ENCODE results near the gene BRIP1. TPM values are rescaled to one million over a fixed set of nuclear protein-coding genes. Genes with fewer than 3 reads are reported as not detected.
"Not testable (repeated sequence)": the region's sequence is repeated elsewhere in the genome, so short reads cannot be mapped to it uniquely, and the experiment has no call there.

Gene BRIP1
- polyA plus RNA-seq, 12 donors: 2.6 to 9.3 (median 4.8) TPM; not detected in 1

- DNase-seq: no peak
Observed at GRCh38 chr17:61699032-61699431, 164.3 kb downstream of the BRIP1 start.

- no peak for DNase-seq
Observed at GRCh38 chr17:61698244-61698643, 165.1 kb downstream of the BRIP1 start.

GRCh38 chr17:61695779-61696337 lies 167.5 kb downstream of the BRIP1 start:
- no peak for DNase-seq

- no peak for DNase-seq
Observed at GRCh38 chr17:61694095-61694494, 169.2 kb downstream of the BRIP1 start.

- DNase-seq: no peak
Observed at GRCh38 chr17:61689610-61690180, 173.6 kb downstream of the BRIP1 start.

- DNase-seq: no peak
Observed at GRCh38 chr17:61687769-61688168, 175.6 kb downstream of the BRIP1 start.

GRCh38 chr17:61686113-61686512 lies 177.2 kb downstream of the BRIP1 start:
- DNase-seq: no peak

GRCh38 chr17:61684818-61685217 lies 178.5 kb downstream of the BRIP1 start:
- no peak for DNase-seq

GRCh38 chr17:61684172-61684571 lies 179.2 kb downstream of the BRIP1 start:
- no peak for DNase-seq

GRCh38 chr17:61683466-61683865 lies 179.9 kb downstream of the BRIP1 start:
- DNase-seq: no peak

GRCh38 chr17:61680921-61681320 lies 182.4 kb downstream of the BRIP1 start:
- DNase-seq: no peak

- no peak for DNase-seq
Observed at GRCh38 chr17:61678339-61678738, 185.0 kb downstream of the BRIP1 start.

- not testable (repeated sequence) for DNase-seq
Observed at GRCh38 chr17:61677150-61677811, 186.0 kb downstream of the BRIP1 start.

- not testable (repeated sequence) for DNase-seq
Observed at GRCh38 chr17:61676522-61676921, 186.8 kb downstream of the BRIP1 start.

GRCh38 chr17:61674609-61675008 lies 188.7 kb downstream of the BRIP1 start:
- DNase-seq: not testable (repeated sequence)

- not testable (repeated sequence) for DNase-seq
Observed at GRCh38 chr17:61673019-61673897, 190.1 kb downstream of the BRIP1 start.

GRCh38 chr17:61672140-61672539 lies 191.2 kb downstream of the BRIP1 start:
- no peak for DNase-seq

GRCh38 chr17:61670691-61671090 lies 192.6 kb downstream of the BRIP1 start:
- DNase-seq: no peak

GRCh38 chr17:61669522-61669921 lies 193.8 kb downstream of the BRIP1 start:
- DNase-seq: no peak

- DNase-seq: no peak
Observed at GRCh38 chr17:61668486-61668885, 194.8 kb downstream of the BRIP1 start.

- not testable (repeated sequence) for DNase-seq
Observed at GRCh38 chr17:61666406-61667088, 196.8 kb downstream of the BRIP1 start.

- DNase-seq: no peak
Observed at GRCh38 chr17:61663310-61663709, 200.0 kb downstream of the BRIP1 start.

Data from muscle of arm (tissue), 12 donors.